ENCODE results near the gene CEP164.
"Not testable (repeated sequence)": the region's sequence is repeated elsewhere in the genome, so short reads cannot be mapped to it uniquely, and the experiment has no call there.

Gene CEP164

GRCh38 chr11:117396970-117397369, 69.3 kb downstream of the CEP164 start:
- DNase-seq = no peak

- not testable (repeated sequence) for DNase-seq
Measured at GRCh38 chr11:117398618-117399017, 71.0 kb downstream of the CEP164 start.

- not testable (repeated sequence) for DNase-seq
Measured at GRCh38 chr11:117399100-117399840, 71.6 kb downstream of the CEP164 start.

- not testable (repeated sequence) for DNase-seq
Measured at GRCh38 chr11:117405898-117406297, 78.2 kb downstream of the CEP164 start.

- DNase-seq = no peak
Measured at GRCh38 chr11:117407016-117407415, 79.4 kb downstream of the CEP164 start.

GRCh38 chr11:117408356-117408755, 80.7 kb downstream of the CEP164 start:
- DNase-seq = no peak

- no peak for DNase-seq
Measured at GRCh38 chr11:117409511-117409910, 81.9 kb downstream of the CEP164 start.

GRCh38 chr11:117410238-117410637, 82.6 kb downstream of the CEP164 start:
- no peak for DNase-seq

GRCh38 chr11:117410861-117411710, 83.4 kb downstream of the CEP164 start:
- DNase-seq = no peak

GRCh38 chr11:117411736-117412135, 84.1 kb downstream of the CEP164 start:
- DNase-seq = no peak

GRCh38 chr11:117412176-117412575, 84.5 kb downstream of the CEP164 start:
- DNase-seq = no peak

GRCh38 chr11:117412653-117413275, 85.1 kb downstream of the CEP164 start:
- DNase-seq = no peak

- DNase-seq = no peak
Measured at GRCh38 chr11:117413616-117414015, 86.0 kb downstream of the CEP164 start.

- DNase-seq = no peak
Measured at GRCh38 chr11:117414724-117415123, 87.1 kb downstream of the CEP164 start.

- no peak for DNase-seq
Measured at GRCh38 chr11:117415358-117415896, 87.8 kb downstream of the CEP164 start.

- DNase-seq = no peak
Measured at GRCh38 chr11:117417342-117417741, 89.7 kb downstream of the CEP164 start.

GRCh38 chr11:117417856-117418255, 90.2 kb downstream of the CEP164 start:
- DNase-seq = no peak

GRCh38 chr11:117418737-117419481, 91.3 kb downstream of the CEP164 start:
- no peak for DNase-seq

- DNase-seq = no peak
Measured at GRCh38 chr11:117419482-117420142, 92.0 kb downstream of the CEP164 start.

GRCh38 chr11:117420143-117420485, 92.5 kb downstream of the CEP164 start:
- DNase-seq = no peak

GRCh38 chr11:117420598-117420997, 92.9 kb downstream of the CEP164 start:
- DNase-seq = no peak

GRCh38 chr11:117421041-117421440, 93.4 kb downstream of the CEP164 start:
- DNase-seq = no peak

Measured in C1 segment of cervical spinal cord (tissue), 14 donors.